ENCODE results near the gene PTPRB.

The PTPRB gene

GRCh38 chr12:70487440-70487839 is 149.8 kb downstream of the PTPRB start:
- no peak for TF ChIP-seq TCF12 (IDR thresholded peaks at IDR 0.05; ENCODE audit: low read depth)
- TF ChIP-seq NFIC (IDR thresholded peaks at IDR 0.05), result no peak
- TF ChIP-seq MAX (IDR thresholded peaks at IDR 0.05), result no peak
- TF ChIP-seq EGR1 (IDR thresholded peaks at IDR 0.05), result no peak
- no peak for TF ChIP-seq EP300 (IDR thresholded peaks at IDR 0.05; ENCODE audit: borderline replicate concordance)
- no peak for TF ChIP-seq CEBPB (IDR thresholded peaks at IDR 0.05)
- TF ChIP-seq USF1 (IDR thresholded peaks at IDR 0.05), result no peak
- no peak for TF ChIP-seq RAD21 (IDR thresholded peaks at IDR 0.05; ENCODE audit: low read depth)
- TF ChIP-seq ZBTB7A (IDR thresholded peaks at IDR 0.05; ENCODE audit: low read depth), result no peak
- TF ChIP-seq REST (IDR thresholded peaks at IDR 0.05; ENCODE audit: low read depth), result no peak
- TF ChIP-seq YY1 (IDR thresholded peaks at IDR 0.05; ENCODE audit: low read depth), result no peak
- no peak for TF ChIP-seq FOXM1 (IDR thresholded peaks at IDR 0.05; ENCODE audit: borderline replicate concordance, low read depth)
- no peak for TF ChIP-seq CREB1 (IDR thresholded peaks at IDR 0.05; ENCODE audit: low read depth)
- TF ChIP-seq TEAD4 (IDR thresholded peaks at IDR 0.05), result no peak
- TF ChIP-seq TAF1 (IDR thresholded peaks at IDR 0.05; ENCODE audit: low read depth), result no peak

- TF ChIP-seq MAX (IDR thresholded peaks at IDR 0.05) (no peak), CEBPB (IDR thresholded peaks at IDR 0.05) (no peak), ZBTB7A (IDR thresholded peaks at IDR 0.05; ENCODE audit: low read depth) (no peak), FOXM1 (IDR thresholded peaks at IDR 0.05; ENCODE audit: borderline replicate concordance, low read depth) (no peak), TEAD4 (IDR thresholded peaks at IDR 0.05) (no peak), EP300 (IDR thresholded peaks at IDR 0.05; ENCODE audit: borderline replicate concordance) (no peak), YY1 (IDR thresholded peaks at IDR 0.05; ENCODE audit: low read depth) (no peak), TCF12 (IDR thresholded peaks at IDR 0.05; ENCODE audit: low read depth) (no peak), NFIC (IDR thresholded peaks at IDR 0.05) (no peak), USF1 (IDR thresholded peaks at IDR 0.05) (no peak), EGR1 (IDR thresholded peaks at IDR 0.05) (no peak)
Observed at GRCh38 chr12:70486588-70486987, 150.6 kb downstream of the PTPRB start.

- TF ChIP-seq CEBPB (IDR thresholded peaks at IDR 0.05) (no peak), EP300 (IDR thresholded peaks at IDR 0.05; ENCODE audit: borderline replicate concordance) (no peak), MAX (IDR thresholded peaks at IDR 0.05) (no peak), NFIC (IDR thresholded peaks at IDR 0.05) (no peak), FOXM1 (IDR thresholded peaks at IDR 0.05; ENCODE audit: borderline replicate concordance, low read depth) (no peak), TAF1 (IDR thresholded peaks at IDR 0.05; ENCODE audit: low read depth) (no peak), USF1 (IDR thresholded peaks at IDR 0.05) (no peak), YY1 (IDR thresholded peaks at IDR 0.05; ENCODE audit: low read depth) (no peak), ZBTB7A (IDR thresholded peaks at IDR 0.05; ENCODE audit: low read depth) (no peak), TEAD4 (IDR thresholded peaks at IDR 0.05) (no peak), EGR1 (IDR thresholded peaks at IDR 0.05) (no peak), REST (IDR thresholded peaks at IDR 0.05; ENCODE audit: low read depth) (no peak), CREB1 (IDR thresholded peaks at IDR 0.05; ENCODE audit: low read depth) (no peak)
Observed at GRCh38 chr12:70485704-70486103, 151.5 kb downstream of the PTPRB start.

- no peak for TF ChIP-seq MAX (IDR thresholded peaks at IDR 0.05)
- no peak for TF ChIP-seq FOXM1 (IDR thresholded peaks at IDR 0.05; ENCODE audit: borderline replicate concordance, low read depth)
- TF ChIP-seq RAD21 (IDR thresholded peaks at IDR 0.05; ENCODE audit: low read depth), result peak; percentile 11; the same call in 1 of the 2 replicates
- TF ChIP-seq EGR1 (IDR thresholded peaks at IDR 0.05), result no peak
Observed at GRCh38 chr12:70484464-70484863, 152.8 kb downstream of the PTPRB start.

- TF ChIP-seq CREB1 (IDR thresholded peaks at IDR 0.05; ENCODE audit: low read depth) (no peak), REST (IDR thresholded peaks at IDR 0.05; ENCODE audit: low read depth) (no peak), ZBTB7A (IDR thresholded peaks at IDR 0.05; ENCODE audit: low read depth) (no peak), RAD21 (IDR thresholded peaks at IDR 0.05; ENCODE audit: low read depth) (no peak), TAF1 (IDR thresholded peaks at IDR 0.05; ENCODE audit: low read depth) (no peak), FOXM1 (IDR thresholded peaks at IDR 0.05; ENCODE audit: borderline replicate concordance, low read depth) (no peak), NFIC (IDR thresholded peaks at IDR 0.05) (no peak), MAX (IDR thresholded peaks at IDR 0.05) (no peak), USF1 (IDR thresholded peaks at IDR 0.05) (no peak), EGR1 (IDR thresholded peaks at IDR 0.05) (no peak), TCF12 (IDR thresholded peaks at IDR 0.05; ENCODE audit: low read depth) (no peak), CEBPB (IDR thresholded peaks at IDR 0.05) (no peak), YY1 (IDR thresholded peaks at IDR 0.05; ENCODE audit: low read depth) (no peak), EP300 (IDR thresholded peaks at IDR 0.05; ENCODE audit: borderline replicate concordance) (no peak), TEAD4 (IDR thresholded peaks at IDR 0.05) (no peak)
Observed at GRCh38 chr12:70482764-70483163, 154.5 kb downstream of the PTPRB start.
